ENCODE data around the gene SLC22A31. TPM values are rescaled to one million over a fixed set of nuclear protein-coding genes. Genes with fewer than 3 reads are reported as not detected.
"Not testable (repeated sequence)": the region's sequence is repeated elsewhere in the genome, so short reads cannot be mapped to it uniquely, and the experiment has no call there.

SLC22A31 gene
- total RNA-seq, 1 donor from 2014 or later = not detected

- peak; percentile 95 for ATAC-seq
- intact Hi-C loops (cut with micrococcal nuclease) = no loop called here
- DNase-seq = peak; percentile 92
These were observed 28.8 kb downstream of the SLC22A31 start, which contains the start of gene CDH15 for GRCh38 chr16:89171216-89172170. Gene CDH15 (plus strand): TSS chr16:89171748. CDS start chr16:89171832, 84 bp downstream.

- no peak for ATAC-seq
- intact Hi-C loops (cut with micrococcal nuclease) = no loop called here
- no peak for DNase-seq
These were observed 29.8 kb downstream of the SLC22A31 start for GRCh38 chr16:89170346-89171215.

DNA sequence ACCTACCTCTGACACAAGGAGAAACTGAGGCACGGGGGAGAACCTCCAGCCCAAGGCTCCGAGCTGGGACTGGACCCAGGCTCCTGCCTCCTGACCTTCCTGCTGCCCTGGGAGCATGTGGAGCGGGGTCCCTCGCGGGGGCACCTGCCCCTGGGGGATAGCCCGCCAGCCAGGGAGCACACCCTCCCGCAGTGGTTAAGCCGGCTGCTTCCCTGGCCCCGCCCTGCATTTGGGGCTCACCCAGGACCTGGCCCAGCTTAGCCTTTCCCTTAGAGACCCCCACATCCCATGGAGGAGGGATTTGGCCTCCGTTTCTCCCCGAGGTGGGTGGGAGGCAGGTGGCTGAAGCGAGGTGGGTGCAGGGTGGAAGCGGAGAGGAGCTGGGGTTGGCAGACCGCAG is 30.6 kb downstream of the SLC22A31 start:
- intact Hi-C loops (cut with micrococcal nuclease) = no loop called here
- no peak for DNase-seq
- ATAC-seq = no peak

GRCh38 chr16:89168381-89169189 is 31.8 kb downstream of the SLC22A31 start:
- no peak for DNase-seq
- no peak for ATAC-seq
- intact Hi-C loops (cut with micrococcal nuclease) = no loop called here

DNA sequence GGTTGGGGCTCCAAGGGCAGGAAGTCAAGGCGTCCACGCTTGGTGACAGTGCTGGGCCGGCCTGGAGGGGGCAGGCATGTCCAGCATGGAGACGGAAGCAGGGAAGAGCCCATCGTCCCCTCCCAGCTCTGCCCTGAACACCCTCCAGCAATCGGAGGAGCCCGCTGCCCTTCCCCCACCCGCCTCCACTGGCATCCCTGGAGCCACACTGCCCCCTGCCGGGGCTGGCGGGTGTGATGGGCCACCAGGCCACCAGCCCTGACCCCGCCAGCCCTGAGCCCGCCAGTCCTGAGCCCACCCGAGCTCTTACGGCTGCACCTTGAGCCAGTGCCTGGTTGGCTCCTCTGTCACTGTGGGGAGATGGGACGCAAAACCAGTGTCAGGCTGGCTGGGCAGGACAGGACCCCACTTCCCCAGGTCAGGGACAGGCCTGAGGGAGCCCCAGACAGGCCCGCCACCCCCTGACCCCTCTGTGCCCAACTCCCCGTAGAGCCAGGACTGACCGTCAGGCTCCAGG is 32.9 kb downstream of the SLC22A31 start:
- intact Hi-C loops (cut with micrococcal nuclease) = no loop called here
- peak; percentile 69 for ATAC-seq
- DNase-seq = peak; percentile 92

DNA sequence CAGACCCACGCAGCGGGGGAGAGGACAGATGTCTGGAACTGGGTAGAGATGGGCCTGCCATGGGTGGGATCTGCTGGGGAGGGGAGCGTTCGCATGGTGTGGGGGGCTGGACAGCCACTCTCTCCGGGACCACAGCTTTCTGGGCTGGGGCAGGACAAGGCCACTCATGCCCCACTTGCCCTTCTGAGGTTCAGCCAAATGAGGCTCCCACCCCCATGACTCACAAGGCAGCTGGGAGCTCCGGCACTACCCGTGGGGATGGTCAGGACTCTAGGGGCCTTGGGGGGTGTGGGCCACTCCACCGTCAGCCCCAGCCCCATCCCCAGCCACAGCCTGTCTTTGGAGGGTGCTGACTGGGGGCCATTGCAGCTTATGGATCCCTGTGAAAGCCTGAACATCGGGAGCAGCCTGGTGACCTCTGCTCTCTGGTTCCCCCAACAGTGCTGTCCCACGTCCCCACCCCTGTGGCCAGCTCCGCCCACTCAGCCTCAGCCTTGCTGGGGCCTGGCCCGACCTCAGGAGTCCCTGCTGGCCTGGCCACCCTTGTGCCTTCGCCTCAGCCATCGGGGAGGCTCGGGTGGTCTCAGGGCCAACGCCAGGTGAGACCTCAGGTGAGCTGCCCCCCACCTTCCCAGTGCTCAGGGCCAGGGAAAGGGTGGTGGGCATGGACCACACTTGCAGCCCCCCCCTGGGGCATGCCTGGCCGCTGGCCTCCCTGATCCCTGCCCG is 33.5 kb downstream of the SLC22A31 start:
- intact Hi-C loops (cut with micrococcal nuclease) = no loop called here
- ATAC-seq (no peak), DNase-seq (no peak)

- DNase-seq; intact Hi-C loops (cut with micrococcal nuclease); ATAC-seq: not testable (repeated sequence)
These were observed 34.7 kb downstream of the SLC22A31 start for GRCh38 chr16:89165681-89165979.

DNA sequence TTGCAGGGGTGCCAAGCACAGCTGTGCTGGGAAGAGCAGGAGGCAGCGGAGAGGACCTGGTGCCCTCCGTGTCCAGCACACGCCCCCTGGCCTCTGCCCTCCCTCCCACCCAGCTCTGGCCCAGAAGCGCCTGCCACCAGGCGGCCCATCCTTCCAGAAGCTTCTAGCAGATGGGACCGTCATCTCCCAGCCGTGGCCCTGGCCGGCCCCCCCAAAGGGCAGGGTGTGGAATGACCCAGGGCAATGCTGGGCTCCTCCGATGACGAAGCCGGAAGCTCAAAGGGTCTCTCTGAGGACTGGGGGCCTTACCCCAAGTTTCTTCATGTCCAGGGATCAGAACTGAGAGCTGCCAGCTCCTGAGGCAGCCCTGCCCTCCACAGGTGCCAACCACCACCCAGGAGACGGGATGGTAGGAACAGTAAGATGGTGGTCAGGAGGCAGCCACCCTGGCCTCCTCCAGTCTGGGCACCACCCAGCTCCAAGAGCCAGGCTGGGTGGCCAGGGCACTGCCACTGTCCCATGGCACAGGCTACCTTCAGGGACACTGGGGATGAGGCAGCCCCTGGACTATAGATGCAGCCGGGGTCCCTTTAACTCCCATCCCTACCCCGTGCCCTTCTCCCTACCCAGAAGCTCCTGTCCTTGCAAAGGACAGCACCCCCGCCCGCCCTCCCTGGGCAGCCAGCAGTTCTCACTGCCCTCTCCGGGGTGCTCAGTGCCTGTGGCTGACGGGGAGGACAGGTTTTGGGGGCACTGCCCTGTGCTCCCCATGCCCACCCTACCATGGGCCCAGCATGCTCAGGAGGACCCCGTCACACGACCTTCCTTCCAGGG is 35.3 kb downstream of the SLC22A31 start:
- no peak for DNase-seq
- intact Hi-C loops (cut with micrococcal nuclease) = no loop called here
- ATAC-seq = no peak

DNA sequence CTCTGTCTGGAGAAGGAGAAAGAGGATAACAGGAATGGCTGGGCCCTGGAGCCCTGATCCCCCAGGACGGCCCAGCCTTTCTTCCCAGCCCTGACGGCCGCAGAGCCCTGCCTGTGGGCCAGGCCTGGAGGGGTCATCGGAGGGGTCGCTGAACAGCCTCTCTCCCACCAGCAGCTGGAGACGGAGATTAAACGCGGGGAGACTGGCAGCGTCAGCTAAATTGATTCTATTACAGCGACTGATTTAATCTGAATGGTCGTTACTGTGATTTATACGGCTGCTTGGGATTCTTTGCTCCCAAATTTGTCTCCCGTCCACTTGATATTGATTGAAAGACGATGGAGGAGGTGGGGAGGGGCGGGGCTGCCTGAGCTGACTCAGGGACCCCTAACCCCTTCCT is 35.9 kb downstream of the SLC22A31 start:
- DNase-seq (no peak), ATAC-seq (no peak)
- intact Hi-C loops (cut with micrococcal nuclease) = no loop called here

DNA sequence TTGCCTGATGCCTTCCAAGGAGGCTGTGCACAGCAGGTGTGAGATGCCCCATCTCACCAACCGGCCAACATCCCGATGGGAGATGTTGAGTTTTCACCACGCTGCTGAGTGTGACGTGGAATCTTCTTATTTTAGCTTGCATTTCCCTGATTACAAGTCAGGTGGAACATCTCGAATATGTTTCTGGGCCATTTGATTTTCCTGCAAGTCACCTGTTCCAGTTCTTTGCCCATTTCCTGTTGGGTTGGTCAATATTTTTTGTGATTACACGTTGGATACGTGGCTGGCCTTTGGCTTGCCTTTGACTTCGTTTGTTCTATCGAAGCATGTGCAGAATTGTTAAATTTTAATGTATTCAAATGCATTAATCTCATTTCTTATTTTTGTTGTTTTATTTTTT is 37.0 kb downstream of the SLC22A31 start:
- intact Hi-C loops (cut with micrococcal nuclease) = no loop called here
- ATAC-seq (no peak), DNase-seq (no peak)

DNA sequence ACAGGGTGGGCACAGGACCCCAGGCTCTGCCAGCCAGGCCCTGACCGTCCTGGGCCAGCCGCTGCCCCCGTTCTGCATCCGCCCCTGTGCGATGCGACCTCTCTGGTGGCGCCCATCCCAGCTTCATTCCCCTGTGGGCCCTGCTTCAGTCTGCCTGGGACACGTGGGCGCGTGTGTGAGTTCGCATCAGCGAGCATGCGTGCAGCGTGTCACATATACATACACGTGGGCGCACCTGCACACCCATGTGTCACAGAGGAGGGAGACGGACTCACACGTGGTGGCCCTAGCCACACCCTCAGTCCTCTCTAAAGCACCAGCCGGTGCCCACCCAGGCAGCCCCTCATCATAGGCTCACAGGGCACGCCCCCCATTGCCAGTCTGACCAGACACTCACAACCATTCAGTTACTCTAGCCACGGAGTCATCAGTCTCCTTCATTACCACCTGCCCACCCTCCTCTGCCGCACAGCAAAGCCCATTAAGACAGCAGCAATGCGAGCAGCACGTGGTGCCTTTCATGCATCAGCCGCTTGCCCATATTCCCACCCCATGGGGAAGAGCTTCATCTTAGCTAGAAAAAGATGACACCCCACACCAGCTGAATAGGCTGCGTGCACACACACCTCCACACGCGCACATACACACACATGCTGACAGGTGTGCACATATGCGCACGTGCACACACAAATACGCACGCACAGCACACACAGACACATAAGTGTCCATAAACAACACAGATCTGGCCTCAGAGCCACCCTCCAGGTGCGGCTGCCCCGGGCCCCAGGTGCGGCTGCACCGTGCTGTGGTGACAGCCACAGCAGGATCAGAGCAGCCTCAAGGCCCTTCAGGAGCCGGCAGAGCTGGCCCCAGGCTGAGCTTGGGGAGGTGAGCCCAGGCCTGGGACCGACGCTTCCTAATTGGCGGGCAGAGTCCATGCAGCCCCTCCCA is 38.3 kb downstream of the SLC22A31 start:
- ATAC-seq (no peak), DNase-seq (no peak)
- intact Hi-C loops (cut with micrococcal nuclease) = no loop called here

- DNase-seq (no peak), ATAC-seq (no peak)
- intact Hi-C loops (cut with micrococcal nuclease) = no loop called here
These were observed 39.2 kb downstream of the SLC22A31 start for GRCh38 chr16:89160977-89161701.

DNA sequence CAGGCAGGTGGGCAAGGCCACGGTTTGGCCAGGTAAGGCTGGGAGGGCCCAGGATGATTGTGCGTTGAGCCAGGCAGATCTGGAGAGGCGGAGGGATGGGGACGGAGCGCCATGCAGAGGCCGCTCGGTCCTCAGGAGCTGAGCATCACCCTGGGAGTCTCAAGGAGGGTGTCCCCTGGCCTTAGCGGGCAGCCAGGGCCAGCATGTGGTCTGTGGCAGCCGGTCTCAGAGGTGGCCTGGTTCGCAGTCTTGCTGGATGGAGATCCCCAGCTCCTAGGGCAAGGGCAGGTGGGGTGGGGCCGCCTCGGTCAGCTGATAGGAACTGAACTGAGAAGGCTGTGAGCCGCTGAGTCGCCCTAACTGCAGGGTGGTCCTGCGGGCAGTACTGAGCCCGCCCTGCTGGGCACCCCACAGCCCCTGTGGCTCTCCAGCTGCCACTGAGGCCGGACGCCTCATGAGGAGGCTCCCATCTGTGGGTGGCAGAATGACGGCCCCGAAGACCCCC is 40.4 kb downstream of the SLC22A31 start:
- ATAC-seq (no peak), DNase-seq (no peak)
- intact Hi-C loops (cut with micrococcal nuclease) = no loop called here

GRCh38 chr16:89159066-89159849 is 41.1 kb downstream of the SLC22A31 start:
- no peak for DNase-seq
- ATAC-seq = no peak
- intact Hi-C loops (cut with micrococcal nuclease) = no loop called here

DNA sequence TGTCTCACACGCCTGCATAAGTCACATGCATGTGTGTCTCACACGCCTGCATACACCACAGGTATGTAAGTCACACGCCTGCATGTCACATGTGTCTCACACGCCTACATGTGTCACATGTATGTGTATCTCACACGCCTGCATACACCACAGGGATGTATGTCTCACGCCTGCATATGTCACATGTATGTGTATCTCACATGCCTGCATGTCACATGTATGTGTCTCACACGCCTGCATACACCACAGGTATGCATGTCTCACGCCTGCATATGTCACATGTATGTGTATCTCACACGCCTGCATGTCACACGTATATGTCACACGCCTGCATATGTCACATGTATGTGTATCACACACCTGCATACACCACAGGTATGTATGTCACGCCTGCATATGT is 42.6 kb downstream of the SLC22A31 start:
- DNase-seq (no peak), ATAC-seq (no peak)
- intact Hi-C loops (cut with micrococcal nuclease) = no loop called here

Measured in left ventricle myocardium superior (tissue), 1 donor.